ENCODE results near the gene PPIC.
A peak's percentile ranks its signal among the peaks of the same experiment; 100 is the strongest.
"Not testable (repeated sequence)": the region's sequence is repeated elsewhere in the genome, so short reads cannot be mapped to it uniquely, and the experiment has no call there.

Gene PPIC

GRCh38 chr5:123007182-123007581, 29.3 kb downstream of the PPIC start:
- DNase-seq, result no peak

- DNase-seq, result peak; percentile 27
These were observed 34.7 kb downstream of the PPIC start for GRCh38 chr5:123001808-123002207.

GRCh38 chr5:123000731-123001130, 35.8 kb downstream of the PPIC start:
- peak; percentile 69 for DNase-seq

GRCh38 chr5:122999947-123000563, 36.5 kb downstream of the PPIC start:
- DNase-seq, result no peak

GRCh38 chr5:122997294-122997693, 39.2 kb downstream of the PPIC start:
- DNase-seq, result no peak

GRCh38 chr5:122996091-122996490, 40.4 kb downstream of the PPIC start:
- no peak for DNase-seq

- no peak for DNase-seq
These were observed 50.4 kb downstream of the PPIC start for GRCh38 chr5:122985954-122986721.

- no peak for DNase-seq
These were observed 51.4 kb downstream of the PPIC start for GRCh38 chr5:122985006-122985700.

GRCh38 chr5:122984425-122984824, 52.1 kb downstream of the PPIC start:
- no peak for DNase-seq

- no peak for DNase-seq
These were observed 54.1 kb downstream of the PPIC start for GRCh38 chr5:122982376-122982775.

GRCh38 chr5:122981846-122982245, 54.7 kb downstream of the PPIC start:
- no peak for DNase-seq

GRCh38 chr5:122978644-122979297, 57.8 kb downstream of the PPIC start:
- no peak for DNase-seq

GRCh38 chr5:122978068-122978467, 58.5 kb downstream of the PPIC start:
- no peak for DNase-seq

- no peak for DNase-seq
These were observed 59.2 kb downstream of the PPIC start for GRCh38 chr5:122977319-122977718.

- DNase-seq, result not testable (repeated sequence)
These were observed 62.3 kb downstream of the PPIC start for GRCh38 chr5:122974251-122974650.

GRCh38 chr5:122973759-122974158, 62.8 kb downstream of the PPIC start:
- DNase-seq, result not testable (repeated sequence)
